NCI-H526 (cell line): Measurements from ENCODE around the gene SAFB.
"Not testable (repeated sequence)": the region's sequence is repeated elsewhere in the genome, so short reads cannot be mapped to it uniquely, and the experiment has no call there.

ENCODE experiments used
- DNase-seq, 2 experiments: peaks; one replicate each; lab custom pipeline; 2025; lab: John Stamatoyannopoulos, UW

SAFB gene

GRCh38 chr19:5684694-5685430 lies 62.0 kb downstream of the SAFB start:
- DNase-seq, result no peak

- DNase-seq, result no peak
Measured at GRCh38 chr19:5686326-5686646, 63.4 kb downstream of the SAFB start.

- peak; percentile 75 to 94 for DNase-seq
Measured at GRCh38 chr19:5686647-5687359, 63.9 kb downstream of the SAFB start.

GRCh38 chr19:5687360-5688198 lies 64.7 kb downstream of the SAFB start:
- no peak for DNase-seq

- DNase-seq, result not testable (repeated sequence)
Measured at GRCh38 chr19:5688262-5688881, 65.5 kb downstream of the SAFB start.

- peak; percentile 71 to 94 for DNase-seq
Measured at GRCh38 chr19:5690125-5690954, 67.5 kb downstream of the SAFB start, which contains the start of gene RPL36. Gene RPL36 (plus strand): TSS chr19:5690295. CDS start chr19:5690508, 213 bp downstream.

GRCh38 chr19:5690955-5691821 lies 68.3 kb downstream of the SAFB start:
- DNase-seq, result peak in 1 of 2 experiments; percentile 36

GRCh38 chr19:5691822-5692722 lies 69.2 kb downstream of the SAFB start:
- no peak for DNase-seq

GRCh38 chr19:5692723-5693194 lies 69.9 kb downstream of the SAFB start:
- no peak for DNase-seq

- DNase-seq, result no peak
Measured at GRCh38 chr19:5693195-5694166, 70.6 kb downstream of the SAFB start.

- DNase-seq, result no peak
Measured at GRCh38 chr19:5694167-5694955, 71.5 kb downstream of the SAFB start.

- DNase-seq, result no peak
Measured at GRCh38 chr19:5694956-5695648, 72.2 kb downstream of the SAFB start.

- no peak for DNase-seq
Measured at GRCh38 chr19:5695649-5696195, 72.8 kb downstream of the SAFB start.

- DNase-seq, result no peak
Measured at GRCh38 chr19:5696196-5697021, 73.5 kb downstream of the SAFB start.
